GM12872 (cell line): Measurements from ENCODE around the gene ZMIZ1.

Experiments
- TF ChIP-seq, protein P1 (sequence below): IDR thresholded peaks from 3 replicates; pipeline ENCODE4 v1.5.1; 2011; ENCODE audit warnings: low read depth, mild to moderate bottlenecking, low read length, moderate library complexity; ENCODE audit not compliant: insufficient read depth

Gene ZMIZ1

DNA sequence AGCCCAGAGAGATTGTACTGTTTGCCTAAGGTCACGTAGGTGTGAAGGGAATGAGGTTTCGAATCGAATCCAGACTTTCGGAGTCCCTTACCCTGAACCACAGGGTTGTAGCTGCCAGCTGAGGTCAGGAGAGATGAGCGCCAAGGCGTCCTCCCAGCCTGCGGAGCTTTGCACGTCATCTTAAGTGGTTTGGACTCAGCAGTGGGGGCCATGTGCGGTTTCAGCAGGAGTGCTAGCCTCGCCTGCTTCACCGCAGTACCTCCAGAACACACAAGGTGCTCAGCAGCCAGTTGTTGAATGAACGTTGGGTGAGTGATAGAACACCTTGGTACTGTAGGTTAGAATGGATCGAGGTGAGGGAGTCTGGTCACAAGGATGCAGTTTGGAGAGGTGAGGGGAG is 203.6 kb downstream of the ZMIZ1 start:
- TF ChIP-seq, protein P1, sequence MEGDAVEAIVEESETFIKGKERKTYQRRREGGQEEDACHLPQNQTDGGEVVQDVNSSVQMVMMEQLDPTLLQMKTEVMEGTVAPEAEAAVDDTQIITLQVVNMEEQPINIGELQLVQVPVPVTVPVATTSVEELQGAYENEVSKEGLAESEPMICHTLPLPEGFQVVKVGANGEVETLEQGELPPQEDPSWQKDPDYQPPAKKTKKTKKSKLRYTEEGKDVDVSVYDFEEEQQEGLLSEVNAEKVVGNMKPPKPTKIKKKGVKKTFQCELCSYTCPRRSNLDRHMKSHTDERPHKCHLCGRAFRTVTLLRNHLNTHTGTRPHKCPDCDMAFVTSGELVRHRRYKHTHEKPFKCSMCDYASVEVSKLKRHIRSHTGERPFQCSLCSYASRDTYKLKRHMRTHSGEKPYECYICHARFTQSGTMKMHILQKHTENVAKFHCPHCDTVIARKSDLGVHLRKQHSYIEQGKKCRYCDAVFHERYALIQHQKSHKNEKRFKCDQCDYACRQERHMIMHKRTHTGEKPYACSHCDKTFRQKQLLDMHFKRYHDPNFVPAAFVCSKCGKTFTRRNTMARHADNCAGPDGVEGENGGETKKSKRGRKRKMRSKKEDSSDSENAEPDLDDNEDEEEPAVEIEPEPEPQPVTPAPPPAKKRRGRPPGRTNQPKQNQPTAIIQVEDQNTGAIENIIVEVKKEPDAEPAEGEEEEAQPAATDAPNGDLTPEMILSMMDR: no peak

DNA sequence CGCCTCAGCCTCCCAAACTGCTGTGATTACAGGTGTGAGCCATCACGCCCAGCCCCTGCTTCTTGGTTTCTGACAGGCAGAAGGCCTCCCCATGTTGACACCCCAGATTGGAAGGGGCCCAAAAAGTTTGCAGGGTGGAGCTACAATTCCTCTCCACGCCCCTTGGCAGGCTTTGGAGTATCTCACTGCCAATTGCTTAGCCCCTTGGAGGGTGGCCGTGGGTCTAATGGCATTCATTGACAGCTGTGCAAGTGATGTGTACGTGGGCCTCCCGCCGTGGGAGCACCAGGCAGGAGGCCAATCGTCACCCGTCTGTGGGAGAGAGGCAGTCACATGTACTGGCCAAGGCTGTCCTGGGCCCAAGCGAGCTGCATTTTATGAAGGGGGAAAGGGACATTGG is 204.8 kb downstream of the ZMIZ1 start:
- TF ChIP-seq, protein P1: no peak

DNA sequence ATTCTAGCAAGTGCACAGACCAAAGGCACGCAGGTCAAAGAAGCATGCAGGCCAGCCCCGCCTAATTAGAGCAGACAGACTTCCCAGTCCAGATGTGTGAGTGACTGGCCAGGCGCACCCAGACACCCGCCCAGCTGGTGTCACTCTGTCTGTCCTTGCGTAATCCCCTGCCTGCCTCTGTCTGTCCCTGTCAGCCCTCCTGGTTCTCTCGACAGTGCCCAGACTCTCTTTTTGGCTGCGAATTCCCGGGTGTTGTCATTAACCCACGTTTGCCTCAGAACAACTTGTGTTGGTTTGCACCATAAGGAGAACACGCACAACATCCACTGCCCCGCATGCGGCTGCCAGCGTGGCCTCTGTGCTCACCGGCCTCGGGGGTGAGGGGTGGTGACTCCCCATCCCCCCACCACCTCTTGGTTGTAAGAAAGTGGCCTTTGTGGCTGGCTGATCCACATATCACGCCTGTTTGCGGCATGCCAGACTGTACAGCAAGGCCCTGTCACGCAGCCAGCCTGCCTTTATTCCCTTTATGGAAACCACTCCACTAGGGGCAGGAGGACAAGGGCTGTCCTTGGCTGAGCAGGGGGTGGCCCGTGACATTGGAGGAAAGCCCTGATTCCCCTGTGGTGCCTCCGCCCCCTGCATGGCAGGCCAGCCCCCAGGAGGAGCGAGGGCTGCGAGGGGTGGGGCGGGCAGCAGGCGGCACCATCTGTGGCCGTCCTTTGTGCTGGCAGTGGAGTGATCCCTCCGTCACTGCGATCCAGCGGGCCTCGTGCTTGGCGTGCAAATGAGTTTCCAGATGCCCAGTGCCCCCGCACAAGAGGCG is 205.7 kb downstream of the ZMIZ1 start:
- TF ChIP-seq, protein P1: no peak

DNA sequence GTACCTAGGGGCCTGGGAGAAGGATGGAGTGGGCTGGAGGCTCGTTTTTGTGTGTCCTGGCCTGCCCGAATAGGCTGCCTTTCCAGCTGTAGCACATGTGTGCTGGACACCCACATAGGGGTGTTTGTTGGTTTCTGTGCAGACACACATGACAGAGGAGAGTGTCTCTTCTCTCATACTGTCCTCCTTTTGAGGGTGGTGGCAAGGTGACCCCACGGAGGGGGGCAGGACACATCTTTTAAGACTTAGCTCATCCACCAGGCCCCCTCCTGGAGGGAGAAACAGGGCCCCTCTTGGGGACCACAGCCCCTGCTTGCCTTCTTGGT is 206.3 kb downstream of the ZMIZ1 start:
- TF ChIP-seq, protein P1: no peak

DNA sequence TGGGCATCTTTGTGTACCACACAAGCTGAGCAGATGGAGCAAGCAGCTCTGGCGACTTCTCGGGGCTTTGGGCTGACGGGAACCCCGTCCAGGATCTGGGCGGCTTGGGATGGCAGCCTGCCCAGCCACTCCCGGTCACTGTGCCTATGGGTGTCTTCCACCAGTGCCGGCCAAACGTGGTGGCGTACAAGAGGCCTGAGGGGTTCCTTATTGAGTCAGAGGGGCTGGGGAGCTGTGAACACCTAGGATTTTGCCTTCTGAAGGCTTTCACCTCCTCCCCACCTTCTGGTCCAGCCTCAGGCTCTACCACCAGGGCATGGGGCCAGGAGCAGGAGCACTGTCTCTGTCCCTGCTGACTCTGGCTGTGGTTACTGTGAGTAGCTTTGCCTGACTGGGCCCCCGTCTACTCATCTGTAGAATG is 206.7 kb downstream of the ZMIZ1 start:
- TF ChIP-seq, protein P1: no peak

DNA sequence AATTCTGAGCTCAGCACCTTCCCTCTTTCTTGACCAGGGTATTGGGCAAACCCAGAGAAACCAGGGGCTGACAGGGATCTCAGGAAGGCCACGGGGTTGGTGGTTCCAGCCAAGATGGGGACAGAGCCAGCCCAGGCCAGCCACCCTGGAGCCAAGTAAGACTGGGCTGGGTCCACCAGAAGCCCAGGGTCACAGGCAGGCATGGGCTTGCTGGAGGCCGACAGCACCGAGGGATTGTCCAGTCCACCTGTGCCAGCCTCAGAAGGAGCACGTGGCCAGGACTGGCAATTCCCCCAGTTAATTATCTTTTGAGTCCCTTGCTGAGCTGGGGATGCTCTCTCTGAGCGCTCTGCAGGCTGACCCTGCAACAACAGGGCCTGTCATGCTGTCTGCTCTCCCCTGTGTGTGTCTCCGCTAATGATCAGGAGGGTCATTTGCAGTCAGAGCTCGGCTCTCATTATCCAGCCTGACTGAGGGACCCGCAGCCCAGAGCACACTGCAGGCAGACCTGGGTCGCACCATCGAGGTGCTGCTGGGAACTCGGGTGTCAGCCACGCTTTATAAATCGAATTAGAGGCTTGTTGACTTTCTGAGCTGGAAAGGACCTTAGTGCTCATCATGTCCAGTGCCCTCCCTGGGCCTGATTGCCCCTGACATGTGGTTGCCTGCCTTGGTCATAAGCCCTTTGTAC is 209.0 kb downstream of the ZMIZ1 start:
- TF ChIP-seq, protein P1: no peak

DNA sequence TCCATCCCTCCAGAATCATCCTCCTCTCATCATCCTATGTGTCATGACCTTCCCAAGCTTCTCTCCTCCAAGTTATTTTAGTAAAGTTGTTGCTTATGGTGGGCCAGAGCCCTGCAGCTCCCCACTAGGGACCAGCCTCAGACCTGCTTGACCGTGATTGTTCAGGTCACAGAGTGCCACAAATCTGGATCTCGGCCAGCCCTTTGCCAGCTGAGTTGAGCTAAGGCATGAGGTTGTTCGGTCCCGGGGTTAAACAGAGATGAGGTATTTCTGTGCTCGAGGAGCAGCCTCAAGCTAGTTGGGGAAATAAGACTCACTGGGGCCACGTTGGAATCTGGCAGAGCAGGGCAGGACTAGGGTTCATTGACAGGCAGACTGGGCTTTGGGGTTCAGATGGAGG is 212.2 kb downstream of the ZMIZ1 start:
- TF ChIP-seq, protein P1: no peak
